ENCODE results near the gene SOAT2.

SOAT2 gene

DNA sequence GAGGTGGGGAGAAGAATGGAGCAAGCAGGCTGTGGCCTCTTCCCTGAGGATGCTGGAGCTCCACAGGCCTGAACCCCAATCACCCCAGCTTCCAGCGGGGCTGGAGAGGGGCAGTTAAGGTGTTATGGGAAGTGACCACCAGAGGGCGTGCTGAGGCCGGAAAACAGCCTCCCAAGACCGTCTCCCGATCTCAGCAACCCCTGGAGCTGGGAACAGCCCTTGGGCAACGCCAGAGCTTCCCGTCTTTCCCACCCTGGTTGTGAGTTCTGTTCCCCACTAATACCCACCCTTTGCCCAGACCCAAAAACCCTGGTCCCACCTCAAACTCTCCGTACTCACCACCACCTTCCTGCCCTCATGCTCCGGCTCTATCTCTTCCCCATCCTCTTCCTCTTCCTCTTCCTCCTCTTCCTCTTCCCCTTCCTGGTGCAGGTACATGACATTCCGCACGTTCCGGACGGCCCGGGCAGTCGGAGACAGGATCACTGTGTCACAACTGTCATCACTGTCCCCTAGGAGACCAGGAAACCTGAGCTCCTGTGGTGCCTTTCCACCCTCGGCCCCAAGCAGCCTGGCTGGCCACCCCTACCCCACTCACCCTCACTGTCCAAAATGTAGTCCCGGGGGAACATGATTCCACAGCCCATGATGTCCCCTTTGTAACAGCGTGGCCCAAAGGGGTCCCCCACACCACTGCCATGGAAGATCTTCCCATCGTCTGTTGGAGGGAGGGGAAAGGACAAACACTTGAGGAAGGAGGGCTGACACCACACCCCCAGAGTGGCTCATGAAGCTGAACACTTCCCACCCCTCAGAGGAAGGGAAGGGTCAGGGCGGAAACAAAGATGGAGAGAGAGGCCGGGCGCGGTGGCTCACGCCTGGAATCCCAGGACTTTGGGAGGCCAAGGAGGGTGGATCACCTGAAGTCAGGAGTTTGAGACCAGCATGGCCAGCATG lies 37.0 kb upstream of the SOAT2 start:
- TF ChIP-seq, protein P1, sequence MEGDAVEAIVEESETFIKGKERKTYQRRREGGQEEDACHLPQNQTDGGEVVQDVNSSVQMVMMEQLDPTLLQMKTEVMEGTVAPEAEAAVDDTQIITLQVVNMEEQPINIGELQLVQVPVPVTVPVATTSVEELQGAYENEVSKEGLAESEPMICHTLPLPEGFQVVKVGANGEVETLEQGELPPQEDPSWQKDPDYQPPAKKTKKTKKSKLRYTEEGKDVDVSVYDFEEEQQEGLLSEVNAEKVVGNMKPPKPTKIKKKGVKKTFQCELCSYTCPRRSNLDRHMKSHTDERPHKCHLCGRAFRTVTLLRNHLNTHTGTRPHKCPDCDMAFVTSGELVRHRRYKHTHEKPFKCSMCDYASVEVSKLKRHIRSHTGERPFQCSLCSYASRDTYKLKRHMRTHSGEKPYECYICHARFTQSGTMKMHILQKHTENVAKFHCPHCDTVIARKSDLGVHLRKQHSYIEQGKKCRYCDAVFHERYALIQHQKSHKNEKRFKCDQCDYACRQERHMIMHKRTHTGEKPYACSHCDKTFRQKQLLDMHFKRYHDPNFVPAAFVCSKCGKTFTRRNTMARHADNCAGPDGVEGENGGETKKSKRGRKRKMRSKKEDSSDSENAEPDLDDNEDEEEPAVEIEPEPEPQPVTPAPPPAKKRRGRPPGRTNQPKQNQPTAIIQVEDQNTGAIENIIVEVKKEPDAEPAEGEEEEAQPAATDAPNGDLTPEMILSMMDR (IDR thresholded peaks at IDR 0.05; ENCODE audit: control insufficient read depth, insufficient read depth, low read depth, low read length, missing control alignments) = peak; percentile 87

DNA sequence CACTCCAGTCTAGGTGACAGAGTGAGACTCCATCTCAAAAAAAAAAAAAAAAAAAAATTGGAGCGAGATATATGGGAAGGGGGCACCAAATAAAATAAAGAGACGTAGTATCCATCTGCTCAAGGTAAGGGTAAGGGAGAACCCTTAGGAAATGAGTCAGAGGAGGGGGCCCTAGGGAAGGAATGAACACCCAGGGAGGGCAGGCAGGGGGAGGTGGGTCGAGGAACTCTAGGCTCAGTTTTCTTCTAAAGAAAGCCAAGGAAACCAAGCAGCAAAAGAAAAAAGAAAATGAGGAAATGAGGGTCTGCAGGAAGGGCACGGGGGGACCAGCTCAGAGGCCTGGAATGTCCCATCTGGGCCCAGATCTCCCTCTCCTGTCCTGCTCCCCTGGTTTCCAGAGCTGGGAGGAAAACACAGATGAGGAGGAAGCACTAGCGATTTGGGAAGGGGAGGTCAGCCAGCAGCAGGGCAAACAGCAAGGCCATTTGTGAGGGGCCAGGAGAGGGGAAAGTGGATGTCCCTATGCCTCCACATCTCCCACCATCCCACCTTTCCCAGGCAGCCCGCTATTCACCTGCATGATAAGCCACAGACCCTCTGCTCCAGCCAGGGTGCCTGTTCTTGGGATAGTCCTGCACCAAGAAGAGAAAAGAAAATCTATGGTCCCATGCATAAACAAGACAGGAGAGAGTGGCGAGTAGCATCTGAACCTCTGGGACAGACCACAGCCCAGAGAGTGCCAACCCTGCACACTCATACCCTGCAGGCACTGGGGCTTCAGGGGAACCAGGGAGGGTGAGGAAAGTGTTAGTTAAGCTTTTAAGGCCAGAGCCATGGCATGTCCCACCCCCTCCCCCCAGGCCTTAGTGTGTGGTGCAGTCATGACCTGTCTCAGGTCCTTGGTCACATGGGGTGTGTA lies 36.0 kb upstream of the SOAT2 start:
- TF ChIP-seq, protein P1 (IDR thresholded peaks at IDR 0.05; ENCODE audit: control insufficient read depth, insufficient read depth, low read depth, low read length, missing control alignments) = no peak
- DNase-seq (ENCODE audit: low read depth) = no peak
- H3K4me3 ChIP-seq (ENCODE audit: control insufficient read depth, low read depth, low read length) = no peak overlapping the region

More for the DNA sequence above, 37.0 kb upstream of the SOAT2 start:
- no peak overlapping the region for H3K4me3 ChIP-seq (ENCODE audit: control insufficient read depth, low read depth, low read length)
- no peak for DNase-seq (ENCODE audit: low read depth)

DNA sequence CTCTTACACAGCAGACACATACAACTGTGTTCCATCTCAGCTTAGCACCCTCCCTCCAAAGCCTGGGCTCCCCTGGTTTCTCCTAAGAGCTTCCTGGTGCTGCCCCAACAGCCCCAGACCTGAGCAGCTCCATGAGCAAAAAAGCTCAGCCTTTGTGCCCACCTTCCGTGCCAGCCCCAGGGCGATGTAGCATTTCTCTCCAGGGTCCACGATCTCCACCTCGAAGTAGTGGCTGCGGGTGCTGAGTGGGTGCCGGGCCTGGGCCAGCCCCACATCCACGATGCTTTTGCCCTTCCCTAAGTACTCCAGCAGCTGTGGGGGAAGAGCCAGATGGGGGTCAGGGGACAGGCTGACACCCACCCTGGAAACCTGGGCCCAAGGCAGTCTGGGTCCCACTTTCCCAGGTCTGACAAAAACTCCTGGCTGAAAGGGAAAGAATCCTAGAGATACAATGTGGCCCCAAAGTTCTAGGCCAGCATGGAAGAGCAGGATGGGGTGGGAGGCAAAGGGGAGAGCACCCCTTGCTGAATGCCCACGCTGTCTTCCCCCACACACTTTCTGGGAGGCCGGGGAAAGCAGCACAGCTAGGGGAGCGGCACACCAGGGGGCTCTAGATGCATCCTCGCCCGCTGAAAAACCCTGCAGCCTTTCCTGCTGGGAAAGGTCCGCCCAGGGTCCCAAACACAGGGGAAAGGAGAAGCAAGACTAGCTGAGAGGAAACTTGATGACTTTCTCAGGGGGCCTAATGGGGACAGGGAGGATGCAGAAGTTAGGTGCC lies 35.1 kb upstream of the SOAT2 start:
- TF ChIP-seq, protein P1 (IDR thresholded peaks at IDR 0.05; ENCODE audit: control insufficient read depth, insufficient read depth, low read depth, low read length, missing control alignments) = no peak
- no peak for DNase-seq (ENCODE audit: low read depth)
- no peak overlapping the region for H3K4me3 ChIP-seq (ENCODE audit: control insufficient read depth, low read depth, low read length)

DNA sequence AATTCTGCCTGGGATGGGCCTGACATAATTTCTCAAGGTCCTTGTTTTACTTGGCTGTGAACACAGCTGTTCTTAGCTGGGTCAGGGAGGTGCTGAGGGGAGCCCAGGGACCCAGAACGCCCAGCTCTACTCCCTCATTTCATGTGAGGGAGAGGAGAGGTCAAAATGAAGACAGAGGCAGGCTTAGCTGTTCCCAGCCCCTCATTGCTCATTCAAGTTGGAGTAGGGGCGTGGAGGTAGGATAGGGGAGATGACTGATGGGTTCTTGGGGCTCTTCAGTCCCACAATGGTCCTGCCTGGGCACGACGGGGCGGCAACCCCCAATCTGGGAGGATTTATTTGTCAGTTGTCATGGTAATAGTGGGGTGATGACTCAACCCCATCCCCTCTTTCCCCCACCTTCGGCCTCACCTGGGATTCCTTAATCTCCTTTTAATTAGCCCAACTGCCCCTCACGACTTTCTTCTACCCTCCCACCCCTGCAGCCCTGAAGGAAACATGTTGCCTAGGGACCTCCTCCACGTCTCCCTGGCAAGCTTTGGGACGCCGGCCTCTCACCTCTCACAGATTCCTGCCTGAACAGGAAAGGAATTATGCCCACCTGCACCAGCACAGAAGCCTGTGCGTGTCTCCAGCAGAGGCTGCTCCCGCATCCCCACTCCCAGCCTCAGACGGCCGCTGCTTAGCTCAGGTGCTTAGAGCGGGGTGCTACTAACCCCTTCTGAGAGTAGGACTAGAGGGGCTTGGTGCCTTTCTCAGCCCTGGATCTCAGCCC lies 34.3 kb upstream of the SOAT2 start:
- DNase-seq (ENCODE audit: low read depth) = no peak
- H3K4me3 ChIP-seq (ENCODE audit: control insufficient read depth, low read depth, low read length) = no peak overlapping the region
- TF ChIP-seq, protein P1 (IDR thresholded peaks at IDR 0.05; ENCODE audit: control insufficient read depth, insufficient read depth, low read depth, low read length, missing control alignments) = no peak

DNA sequence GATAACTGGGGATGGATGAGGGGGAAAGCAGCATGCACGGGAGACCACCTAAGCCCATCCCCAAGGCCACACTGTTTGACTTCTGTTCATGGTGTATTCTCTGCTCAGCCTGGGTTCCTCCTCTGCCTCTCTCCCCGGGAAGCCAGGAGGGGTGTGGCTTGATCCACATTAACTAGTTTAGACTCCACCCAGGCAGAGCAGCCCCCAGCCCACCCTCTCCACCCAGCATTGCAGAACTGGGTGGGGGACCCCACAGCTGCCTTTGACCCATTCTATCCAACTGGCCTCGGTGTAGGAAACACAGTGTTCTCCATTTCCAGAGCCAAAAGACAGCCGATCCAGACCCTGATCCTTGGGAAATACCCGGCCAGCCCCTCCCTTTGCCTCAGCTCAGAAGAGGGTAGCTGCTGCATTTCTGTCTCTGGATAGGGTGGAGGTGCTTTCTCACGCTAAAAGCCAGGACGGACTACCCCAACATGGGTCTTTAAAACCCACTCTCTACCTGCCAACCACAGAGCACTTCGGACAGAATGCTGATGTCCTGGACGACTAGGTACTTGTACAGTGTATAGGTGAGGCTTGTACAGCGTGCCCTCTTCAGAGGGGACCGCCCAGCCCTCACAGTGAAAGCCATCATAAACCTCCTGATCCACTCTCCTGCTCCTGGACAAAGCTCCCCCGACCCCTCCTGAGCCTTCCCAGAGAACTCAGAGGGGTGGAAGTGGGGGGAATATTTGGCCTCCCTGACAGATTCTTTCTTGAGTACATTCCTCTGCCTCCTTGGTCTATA lies 33.5 kb upstream of the SOAT2 start:
- no peak overlapping the region for H3K4me3 ChIP-seq (ENCODE audit: control insufficient read depth, low read depth, low read length)
- no peak for DNase-seq (ENCODE audit: low read depth)
- TF ChIP-seq, protein P1 (IDR thresholded peaks at IDR 0.05; ENCODE audit: control insufficient read depth, insufficient read depth, low read depth, low read length, missing control alignments) = no peak
